Activated CD4-positive, alpha-beta memory T cell treated with anti-CD3 and anti-CD28 coated beads for 36 hours (primary cell): ENCODE measurements around the gene MTERF4. TPM values are rescaled to one million over a fixed set of nuclear protein-coding genes. Genes with fewer than 3 reads are reported as not detected.

Experiments
- CTCF ChIA-PET: fragments of 350-600 bp; sonication (Branson Sonifier 250); formaldehyde crosslinking; loops from one replicate; lab custom pipeline; 2021; ENCODE audit warnings: antibody characterized with exemption, inconsistent platforms; lab: Charles Lee
- POLR2A ChIA-PET: fragments of 350-600 bp; sonication (Branson Sonifier 250); formaldehyde crosslinking; loops from one replicate; lab custom pipeline; 2021; ENCODE audit warnings: antibody characterized with exemption; lab: Charles Lee
- DNase-seq: peaks from one replicate; pipeline ENCODE4 v3.0.0-alpha.2; 2020
- H3K27ac Mint-ChIP-seq: one replicate; pipeline ENCODE4 v1.8.0; 2021; ENCODE audit warnings: mixed read lengths
- H3K27me3 Mint-ChIP-seq: one replicate; pipeline ENCODE4 v1.8.0; 2021; ENCODE audit warnings: mixed read lengths
- H3K36me3 Mint-ChIP-seq: one replicate; pipeline ENCODE4 v1.8.0; 2021; ENCODE audit warnings: mixed read lengths
- H3K4me1 Mint-ChIP-seq: one replicate; pipeline ENCODE4 v1.8.0; 2021; ENCODE audit warnings: low read depth, mixed read lengths
- H3K4me3 Mint-ChIP-seq: one replicate; pipeline ENCODE4 v1.8.0; 2021; ENCODE audit warnings: mild to moderate bottlenecking, mixed read lengths
- H3K9me3 Mint-ChIP-seq: one replicate; pipeline ENCODE4 v1.8.0; 2021; ENCODE audit warnings: mixed read lengths
- intact Hi-C: fragments of 100-400 bp; cut with micrococcal nuclease; formaldehyde crosslinking; loops from one replicate; pipeline ENCODE4 v1.15.1; 2023
- total RNA-seq, 2 experiments: library from RNA; stranded (reverse); gene quantifications; one replicate each; pipeline ENCODE4 v1.2.3, GENCODE V29; 2021

The MTERF4 gene
- total RNA-seq, 2 experiments from 2014 or later, result 43.9 to 46.0 TPM

GRCh38 chr2:241120440-241120839 lies 18.4 kb upstream of the MTERF4 start:
- peaks cover 56% of the 10 kb centered on the region for H3K36me3 Mint-ChIP-seq
- DNase-seq, result no peak
- intact Hi-C loops, result no loop called here
- CTCF ChIA-PET, result no interaction called here
- H3K4me1 Mint-ChIP-seq, result peaks cover 29% of the 10 kb centered on the region
- no peak overlapping the region for H3K27ac Mint-ChIP-seq
- H3K27me3 Mint-ChIP-seq, result no peaks in the 10 kb centered on the region
- H3K9me3 Mint-ChIP-seq, result peaks cover 10% of the 10 kb centered on the region
- H3K4me3 Mint-ChIP-seq, result no peak overlapping the region
- POLR2A ChIA-PET, result interaction anchor here (0.6 kb wide), 1 partner anchor 24 kb away, joined by 3 read pairs; no protein-coding TSS in a partner anchor

- Mint-ChIP-seq H3K27ac (no peak overlapping the region), H3K4me1 (peaks cover 24% of the 10 kb centered on the region), H3K36me3 (peaks cover 65% of the 10 kb centered on the region), H3K4me3 (no peak overlapping the region), H3K27me3 (no peaks in the 10 kb centered on the region), H3K9me3 (peaks cover 10% of the 10 kb centered on the region)
- no peak for DNase-seq
- POLR2A ChIA-PET, result no interaction called here
- intact Hi-C loops, result no loop called here
- CTCF ChIA-PET, result no interaction called here
Observed at GRCh38 chr2:241118737-241119505, 16.8 kb upstream of the MTERF4 start.

DNA sequence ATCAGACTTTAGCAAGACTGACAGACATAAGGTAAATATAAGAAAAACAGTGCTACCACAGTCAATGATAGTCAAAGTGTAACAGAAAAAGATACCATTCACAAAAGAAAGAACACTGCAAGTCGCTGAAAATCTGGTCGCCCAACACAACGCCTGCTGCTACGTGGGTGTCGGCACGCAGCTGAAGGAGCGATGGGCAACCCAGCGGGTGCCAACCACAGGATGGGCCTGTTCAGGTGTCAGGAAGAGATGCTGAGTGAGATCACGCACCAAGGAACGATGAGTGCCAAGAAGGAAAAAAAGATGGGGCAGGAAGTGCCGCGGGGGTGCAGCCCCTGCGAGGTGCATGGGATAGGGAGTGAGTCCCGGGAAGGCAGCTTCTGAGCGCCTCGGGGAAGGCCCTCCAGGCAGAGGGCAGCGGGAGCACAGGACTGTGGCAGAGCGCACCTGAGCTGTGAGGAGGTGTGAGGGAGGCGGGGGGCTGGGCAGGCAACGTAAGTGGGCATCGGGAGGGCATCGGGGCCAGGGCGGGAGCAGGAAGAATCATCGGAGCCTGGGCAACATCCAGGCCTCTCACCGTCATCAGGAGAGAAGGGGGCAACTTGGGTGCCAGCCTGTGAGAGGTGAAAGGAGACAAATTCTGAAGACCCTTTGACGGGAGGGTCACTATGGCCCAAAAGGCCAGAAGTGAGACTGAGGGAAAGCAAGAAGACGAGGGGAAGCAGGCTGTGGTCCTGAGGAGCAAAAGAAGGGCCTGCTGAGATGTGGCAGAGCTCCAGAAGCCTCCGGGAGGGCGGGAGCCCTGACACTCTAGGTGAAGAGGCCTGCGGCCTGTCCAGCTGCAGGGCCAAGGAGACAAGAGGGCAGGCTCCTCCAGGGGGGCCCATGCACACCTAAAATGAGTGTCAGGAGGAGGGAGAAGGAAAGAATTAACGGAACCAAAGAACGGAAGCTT lies 14.8 kb upstream of the MTERF4 start:
- CTCF ChIA-PET, result no interaction called here
- Mint-ChIP-seq H3K4me3 (no peak overlapping the region), H3K4me1 (peaks cover 30% of the 10 kb centered on the region), H3K27ac (no peak overlapping the region), H3K36me3 (peaks cover 63% of the 10 kb centered on the region), H3K9me3 (peaks cover 10% of the 10 kb centered on the region), H3K27me3 (no peaks in the 10 kb centered on the region)
- POLR2A ChIA-PET, result interaction anchor here (1.8 kb wide), 1 partner anchor 35 kb away, joined by 3 read pairs; no protein-coding TSS in a partner anchor
- DNase-seq, result no peak
- intact Hi-C loops, result no loop called here

DNA sequence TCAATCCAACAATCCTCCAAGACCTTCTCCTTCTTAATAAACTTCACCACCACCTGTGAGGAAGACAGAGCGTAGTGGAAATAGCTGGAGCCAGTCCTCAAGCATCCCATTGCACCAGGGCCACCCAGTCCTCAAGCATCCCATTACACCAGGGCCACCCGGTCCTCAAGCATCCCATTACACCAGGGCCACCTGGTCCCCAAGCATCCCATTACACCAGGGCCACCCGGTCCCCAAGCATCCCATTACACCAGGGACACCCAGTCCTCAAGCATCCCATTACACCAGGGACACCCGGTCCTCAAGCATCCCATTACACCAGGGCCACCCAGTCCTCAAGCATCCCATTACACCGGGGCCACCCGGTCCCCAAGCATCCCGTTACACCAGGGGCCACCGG lies 13.3 kb upstream of the MTERF4 start:
- Mint-ChIP-seq H3K27ac (no peak overlapping the region), H3K27me3 (no peaks in the 10 kb centered on the region), H3K4me1 (peaks cover 17% of the 10 kb centered on the region), H3K9me3 (peaks cover 1% of the 10 kb centered on the region), H3K4me3 (no peak overlapping the region), H3K36me3 (peaks cover 62% of the 10 kb centered on the region)
- no peak for DNase-seq
- CTCF ChIA-PET, result no interaction called here
- POLR2A ChIA-PET, result no interaction called here
- intact Hi-C loops, result no loop called here

- intact Hi-C loops, result no loop called here
- CTCF ChIA-PET, result no interaction called here
Observed at GRCh38 chr2:241114836-241115235, 12.7 kb upstream of the MTERF4 start.

GRCh38 chr2:241112592-241112991 lies 10.5 kb upstream of the MTERF4 start:
- Mint-ChIP-seq H3K9me3 (no peaks in the 10 kb centered on the region), H3K27me3 (no peaks in the 10 kb centered on the region), H3K27ac (peak overlapping the region; percentile 96), H3K36me3 (peaks cover 68% of the 10 kb centered on the region), H3K4me1 (peaks cover 36% of the 10 kb centered on the region), H3K4me3 (peak overlapping the region; percentile 85)
- ChIA-PET POLR2A (interaction anchor here (1.2 to 1.9 kb wide), 4 partner anchors 10 to 38 kb away, joined by 4 to 7 read pairs (median 6); partner anchors contain the start of genes MTERF4, PASK and PPP1R7), CTCF (interaction anchor here (1.2 to 1.8 kb wide), 3 partner anchors 10 to 547 kb away, joined by 3 to 5 read pairs (median 4); partner anchors contain the start of gene MTERF4)
- intact Hi-C loops, result loop anchor here (1.0 to 2.0 kb wide), 4 partner anchors 10 to 36 kb away; partner anchors contain the start of genes MTERF4 and PASK
- peak; percentile 82 for DNase-seq

More at GRCh38 chr2:241114836-241115235, 12.7 kb upstream of the MTERF4 start:
- H3K27ac Mint-ChIP-seq, result peak overlapping the region; percentile 4
- H3K9me3 Mint-ChIP-seq, result no peaks in the 10 kb centered on the region
- peaks cover 65% of the 10 kb centered on the region for H3K36me3 Mint-ChIP-seq
- DNase-seq, result no peak
- H3K4me1 Mint-ChIP-seq, result peaks cover 20% of the 10 kb centered on the region
- H3K27me3 Mint-ChIP-seq, result no peaks in the 10 kb centered on the region
- no peak overlapping the region for H3K4me3 Mint-ChIP-seq
- POLR2A ChIA-PET, result no interaction called here

DNA sequence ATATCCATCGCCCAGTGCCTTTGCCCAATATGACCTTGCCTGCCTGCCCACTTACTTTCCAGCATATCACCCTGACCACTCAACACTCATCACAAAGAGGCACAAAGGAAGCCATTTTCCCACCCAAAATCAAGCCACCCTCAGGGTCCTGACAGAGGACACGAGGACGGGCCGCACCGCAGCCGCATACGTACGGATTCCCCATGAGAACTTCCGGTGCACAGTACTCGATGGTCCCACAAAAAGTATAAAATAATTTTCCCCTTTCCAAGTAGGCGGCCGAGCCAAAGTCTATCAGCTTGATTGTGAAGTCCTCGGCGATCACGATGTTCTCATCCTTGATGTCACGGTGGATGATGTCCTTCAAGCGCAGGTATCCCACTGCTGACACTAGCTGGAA lies 10.0 kb upstream of the MTERF4 start:
- intact Hi-C loops, result loop anchor here (1.0 to 2.0 kb wide), 4 partner anchors 10 to 37 kb away; partner anchors contain the start of genes MTERF4 and PASK
- peak overlapping the region; percentile 96 for H3K27ac Mint-ChIP-seq
- DNase-seq, result peak; percentile 23
- peaks cover 69% of the 10 kb centered on the region for H3K36me3 Mint-ChIP-seq
- H3K27me3 Mint-ChIP-seq, result no peaks in the 10 kb centered on the region
- peak overlapping the region; percentile 85 for H3K4me3 Mint-ChIP-seq
- H3K4me1 Mint-ChIP-seq, result peaks cover 36% of the 10 kb centered on the region
- no peaks in the 10 kb centered on the region for H3K9me3 Mint-ChIP-seq
- ChIA-PET POLR2A (interaction anchor here (1.3 to 1.9 kb wide), 3 partner anchors 9 to 39 kb away, joined by 5 to 7 read pairs (median 6); partner anchors contain the start of genes MTERF4, PASK and PPP1R7), CTCF (interaction anchor here (1.2 to 1.8 kb wide), 3 partner anchors 10 to 546 kb away, joined by 3 to 5 read pairs (median 4); partner anchors contain the start of gene MTERF4)

DNA sequence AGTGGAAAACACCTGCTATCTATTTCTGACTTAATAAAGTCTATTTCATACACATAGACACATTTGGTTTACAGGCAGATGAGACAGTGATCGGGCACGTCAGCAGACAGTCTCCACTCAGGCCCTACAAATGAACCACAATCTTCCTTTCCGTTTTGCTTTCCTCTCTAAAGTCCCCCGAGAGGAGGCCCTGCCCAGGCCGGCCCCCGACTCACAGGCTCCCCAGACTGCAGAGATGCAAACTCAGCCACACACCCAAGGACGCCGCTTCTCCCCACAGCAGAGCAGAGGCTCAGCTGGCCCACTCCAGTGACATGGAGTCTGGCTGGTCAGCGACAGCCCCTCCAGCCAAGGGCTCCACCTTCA lies 9.3 kb upstream of the MTERF4 start:
- intact Hi-C loops, result no loop called here
- no peaks in the 10 kb centered on the region for H3K9me3 Mint-ChIP-seq
- CTCF ChIA-PET, result no interaction called here
- H3K36me3 Mint-ChIP-seq, result peaks cover 68% of the 10 kb centered on the region
- no peaks in the 10 kb centered on the region for H3K27me3 Mint-ChIP-seq
- POLR2A ChIA-PET, result interaction anchor here (0.9 to 1.8 kb wide), 2 partner anchors 9 to 38 kb away, joined by 3 to 8 read pairs; partner anchors contain the start of gene MTERF4
- peaks cover 41% of the 10 kb centered on the region for H3K4me1 Mint-ChIP-seq
- peak overlapping the region; percentile 96 for H3K27ac Mint-ChIP-seq
- peak overlapping the region; percentile 85 for H3K4me3 Mint-ChIP-seq
- DNase-seq, result peak; percentile 34

GRCh38 chr2:241110607-241111439 lies 8.7 kb upstream of the MTERF4 start:
- POLR2A ChIA-PET, result interaction anchor here (0.9 to 1.8 kb wide), 3 partner anchors 8 to 39 kb away, joined by 3 to 8 read pairs (median 7); partner anchors contain the start of gene MTERF4
- DNase-seq, result no peak
- peaks cover 68% of the 10 kb centered on the region for H3K36me3 Mint-ChIP-seq
- peak overlapping the region; percentile 96 for H3K27ac Mint-ChIP-seq
- H3K9me3 Mint-ChIP-seq, result no peaks in the 10 kb centered on the region
- CTCF ChIA-PET, result no interaction called here
- intact Hi-C loops, result no loop called here
- peak overlapping the region; percentile 85 for H3K4me3 Mint-ChIP-seq
- no peaks in the 10 kb centered on the region for H3K27me3 Mint-ChIP-seq
- peaks cover 41% of the 10 kb centered on the region for H3K4me1 Mint-ChIP-seq

GRCh38 chr2:241110089-241110606 lies 8.1 kb upstream of the MTERF4 start:
- Mint-ChIP-seq H3K27me3 (no peaks in the 10 kb centered on the region), H3K9me3 (no peaks in the 10 kb centered on the region), H3K4me1 (peaks cover 45% of the 10 kb centered on the region), H3K36me3 (peaks cover 65% of the 10 kb centered on the region), H3K27ac (peak overlapping the region; percentile 96), H3K4me3 (peak overlapping the region; percentile 85)
- POLR2A ChIA-PET, result interaction anchor here (0.8 to 1.8 kb wide), 3 partner anchors 8 to 14 kb away, joined by 3 to 8 read pairs (median 7); partner anchors contain the start of gene MTERF4
- DNase-seq, result no peak
- intact Hi-C loops, result no loop called here
- CTCF ChIA-PET, result no interaction called here
